Stimulated activated CD8-positive, alpha-beta memory T cell treated with anti-CD3 and anti-CD28 coated beads, Interleukin-15, amount 100 ng/mL, for 4 hours (primary cell): ENCODE measurements around the gene RAI1.
"Not testable (repeated sequence)": the region's sequence is repeated elsewhere in the genome, so short reads cannot be mapped to it uniquely, and the experiment has no call there.

ENCODE experiments used
- DNase-seq, 2 donors: peaks; one replicate each; pipeline ENCODE4 v3.0.0-alpha.2; 2020; ENCODE audit warnings: low read depth in 2 of 2

Gene RAI1

DNA sequence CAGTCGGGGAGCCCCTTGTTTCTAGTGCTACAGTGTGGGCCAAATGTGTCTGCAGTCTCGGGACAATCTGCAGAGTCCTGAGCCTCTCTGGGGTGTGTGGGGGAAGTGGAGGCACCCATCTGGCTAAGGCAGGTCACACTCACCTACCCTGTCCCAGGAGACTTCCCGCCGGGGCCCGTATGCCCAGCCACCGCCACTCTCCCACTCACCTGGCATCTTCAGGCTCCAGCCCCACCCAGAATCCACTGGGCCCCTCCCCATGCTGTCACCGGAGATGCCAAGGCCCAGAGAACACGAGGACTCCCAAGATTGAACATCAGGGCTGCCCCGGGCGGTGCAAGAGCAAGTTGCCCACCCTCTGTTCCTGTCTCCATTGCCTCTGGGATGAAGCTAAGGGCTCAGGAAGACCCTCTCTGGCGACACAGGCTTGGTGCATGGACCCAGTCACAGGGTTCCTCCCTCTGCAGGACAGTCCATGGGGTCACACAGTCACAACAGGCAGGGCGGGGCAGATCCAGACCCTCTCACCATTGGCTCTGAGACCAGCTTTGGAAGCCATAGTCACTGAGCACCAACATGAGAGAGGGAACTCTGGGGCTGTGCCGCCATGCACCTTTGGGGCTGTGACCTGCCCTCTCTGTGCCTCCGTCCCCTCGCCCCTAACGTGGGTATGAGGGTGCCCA, 117.5 kb downstream of the RAI1 start:
- no peak for DNase-seq

DNA sequence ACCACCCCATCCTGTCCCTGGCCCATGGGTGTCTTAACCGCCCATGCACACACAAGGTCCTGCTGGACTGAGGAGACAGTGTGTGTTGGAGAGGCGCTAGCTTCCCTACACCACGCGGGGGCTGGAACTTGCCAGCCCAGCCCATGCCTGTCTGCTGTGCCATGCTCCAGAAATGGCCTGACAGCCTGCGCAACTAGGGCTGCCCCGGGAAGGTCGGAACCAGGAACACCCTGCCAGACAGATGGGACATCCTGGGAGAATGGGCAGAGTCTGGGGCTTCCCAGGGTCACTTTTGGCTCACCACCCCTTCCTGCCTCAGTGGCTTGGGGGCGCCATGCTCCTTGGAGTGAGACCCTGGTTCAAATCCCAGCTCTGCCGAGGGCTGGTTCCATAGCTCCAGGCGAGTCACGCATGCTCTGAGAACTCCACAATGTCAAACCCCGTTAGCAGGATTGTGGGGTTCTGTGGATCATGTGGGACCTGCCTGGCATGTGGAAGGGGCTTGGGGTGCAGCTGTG, 119.3 kb downstream of the RAI1 start:
- no peak for DNase-seq

- DNase-seq, result no peak
Observed at GRCh38 chr17:17801800-17802481, 120.7 kb downstream of the RAI1 start.

GRCh38 chr17:17804007-17804406, 122.7 kb downstream of the RAI1 start:
- DNase-seq, result no peak

DNA sequence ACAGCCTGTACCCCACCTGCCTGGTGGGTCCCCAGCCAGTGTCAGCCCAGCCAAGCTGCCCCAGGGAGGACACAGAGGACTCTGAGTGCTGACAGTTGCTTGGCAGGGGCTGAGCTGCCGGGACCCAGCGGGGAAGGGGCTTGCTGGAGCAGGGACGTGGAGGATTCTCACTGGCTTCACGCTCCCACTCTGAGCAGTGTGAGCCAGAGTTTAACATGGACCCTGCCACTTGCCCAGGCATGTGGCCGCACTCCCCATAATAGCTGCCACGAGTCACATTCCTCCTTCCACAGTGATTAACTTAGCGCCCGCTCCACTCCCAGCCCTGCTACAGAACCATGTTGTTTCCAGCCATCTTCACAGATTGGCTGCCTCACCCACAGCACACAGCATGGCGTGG, 124.3 kb downstream of the RAI1 start:
- no peak for DNase-seq

DNA sequence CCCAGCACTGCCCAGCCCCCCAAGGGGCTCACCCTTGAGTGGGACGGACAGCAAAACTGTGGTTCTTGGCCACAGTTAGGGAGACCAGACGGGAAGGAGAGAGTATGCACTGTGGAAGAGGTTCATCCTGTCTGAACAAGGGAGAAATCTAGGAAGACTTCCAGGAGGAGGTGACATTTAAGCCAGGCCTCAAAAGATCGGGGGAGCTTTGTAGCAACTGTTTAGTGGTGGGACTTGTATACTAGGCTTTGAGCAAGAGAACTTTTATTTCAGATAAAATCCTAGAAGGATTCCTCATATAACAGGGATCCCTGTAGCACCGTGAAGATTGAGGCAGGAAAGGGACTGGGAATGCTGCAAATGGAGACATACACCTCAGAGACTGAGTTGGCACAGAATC, 124.8 kb downstream of the RAI1 start:
- DNase-seq, result no peak

DNA sequence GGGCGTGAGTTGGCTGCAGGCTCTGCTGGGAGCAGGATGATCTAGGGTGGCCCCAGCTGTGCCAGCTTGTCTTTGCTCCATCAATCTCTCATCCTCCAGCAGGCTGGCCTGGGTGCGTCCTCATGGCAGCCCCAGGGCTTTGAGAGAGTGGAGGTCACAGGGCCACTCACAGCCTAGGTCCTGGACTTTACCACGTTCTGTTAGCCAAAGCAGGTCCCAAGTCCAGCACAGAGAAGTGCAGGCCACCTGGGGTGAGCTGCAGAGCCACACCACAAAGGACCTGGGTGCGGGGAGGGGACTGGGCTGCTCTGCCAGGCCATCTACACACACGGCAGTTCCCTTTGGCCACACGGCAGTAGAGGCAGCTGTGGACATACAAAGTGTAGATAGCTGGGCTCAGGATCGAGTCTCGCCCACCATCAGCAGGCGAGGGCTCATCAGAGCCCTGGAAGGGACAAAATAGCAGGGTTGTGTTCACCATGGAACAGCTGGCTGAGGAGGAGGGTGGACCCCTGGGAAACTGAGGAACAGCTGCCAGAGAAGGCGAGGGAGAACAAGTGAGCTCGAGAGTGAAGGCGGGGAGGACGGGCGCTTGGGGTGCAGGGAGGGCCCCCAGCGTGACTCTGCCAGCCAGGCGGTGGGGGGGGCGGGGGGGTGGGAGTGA, 125.5 kb downstream of the RAI1 start:
- DNase-seq, result no peak

DNA sequence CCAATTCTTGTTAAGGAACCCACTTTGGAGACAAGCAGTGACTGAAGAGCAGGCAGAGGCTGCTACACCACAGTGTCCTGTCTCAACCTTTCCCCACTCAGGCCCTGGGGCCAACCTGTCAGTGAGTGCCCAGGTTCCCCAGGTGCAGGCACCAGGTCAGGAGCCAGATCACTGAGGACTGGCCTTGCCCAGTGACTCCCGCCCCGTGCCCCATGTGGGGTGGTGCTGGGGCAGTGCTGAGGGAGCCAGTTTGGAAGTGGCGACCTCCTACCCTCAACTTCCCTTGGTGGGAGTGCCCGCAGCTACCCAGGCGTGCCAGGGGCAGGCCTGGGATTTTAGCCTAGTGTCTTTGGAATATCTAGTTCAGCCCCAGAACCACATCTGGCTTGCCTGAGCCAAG, 126.2 kb downstream of the RAI1 start:
- no peak for DNase-seq

GRCh38 chr17:17808200-17808599, 126.9 kb downstream of the RAI1 start:
- not testable (repeated sequence) for DNase-seq

GRCh38 chr17:17808706-17809432, 127.6 kb downstream of the RAI1 start:
- DNase-seq, result no peak

DNA sequence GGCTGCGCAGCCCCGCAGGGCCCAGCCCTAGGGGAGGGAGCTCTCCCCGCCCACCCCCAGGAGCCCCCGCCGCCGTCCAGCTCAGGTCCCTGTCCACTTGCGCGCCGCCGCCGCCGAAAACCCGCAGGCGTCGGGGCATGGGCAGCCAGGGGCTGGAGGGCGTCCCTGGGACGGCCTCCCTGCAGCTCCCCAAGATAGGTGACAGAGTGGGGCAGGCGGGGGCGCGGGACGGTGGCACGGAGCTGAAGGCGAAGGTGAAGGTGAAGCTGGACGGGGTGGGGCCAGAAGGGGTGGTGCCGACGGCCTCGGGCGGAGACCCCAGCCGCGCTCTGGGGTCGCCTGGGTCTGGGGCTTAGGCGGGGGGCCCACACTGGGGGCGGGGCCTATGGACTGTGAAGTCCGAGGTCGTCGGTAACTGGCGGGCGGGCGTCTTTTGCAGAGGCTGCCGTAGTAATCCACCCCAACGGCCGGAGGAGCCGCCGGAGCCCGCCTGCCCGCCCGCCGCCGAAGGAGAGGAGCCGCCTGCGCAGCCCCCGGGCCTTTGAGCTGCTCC, 128.3 kb downstream of the RAI1 start:
- no peak for DNase-seq

GRCh38 chr17:17810084-17810894, 129.0 kb downstream of the RAI1 start:
- DNase-seq, result no peak

DNA sequence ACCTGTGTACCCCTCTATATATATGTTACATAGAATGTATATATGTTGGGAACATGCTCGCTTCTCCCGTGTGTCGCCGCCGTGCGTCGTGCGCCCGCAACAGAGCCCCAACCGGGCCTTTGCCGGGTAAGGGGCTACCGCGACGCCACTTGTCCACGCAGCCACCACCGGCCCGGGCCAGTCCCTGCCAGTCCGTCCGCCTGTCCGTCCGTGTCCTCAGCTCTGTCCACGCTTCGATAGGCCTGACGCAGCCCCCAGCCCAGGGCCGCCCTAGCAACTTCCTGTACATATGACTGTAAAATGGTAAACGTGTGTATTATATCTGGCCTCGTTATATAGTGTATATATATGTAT, 129.6 kb downstream of the RAI1 start:
- no peak for DNase-seq

DNA sequence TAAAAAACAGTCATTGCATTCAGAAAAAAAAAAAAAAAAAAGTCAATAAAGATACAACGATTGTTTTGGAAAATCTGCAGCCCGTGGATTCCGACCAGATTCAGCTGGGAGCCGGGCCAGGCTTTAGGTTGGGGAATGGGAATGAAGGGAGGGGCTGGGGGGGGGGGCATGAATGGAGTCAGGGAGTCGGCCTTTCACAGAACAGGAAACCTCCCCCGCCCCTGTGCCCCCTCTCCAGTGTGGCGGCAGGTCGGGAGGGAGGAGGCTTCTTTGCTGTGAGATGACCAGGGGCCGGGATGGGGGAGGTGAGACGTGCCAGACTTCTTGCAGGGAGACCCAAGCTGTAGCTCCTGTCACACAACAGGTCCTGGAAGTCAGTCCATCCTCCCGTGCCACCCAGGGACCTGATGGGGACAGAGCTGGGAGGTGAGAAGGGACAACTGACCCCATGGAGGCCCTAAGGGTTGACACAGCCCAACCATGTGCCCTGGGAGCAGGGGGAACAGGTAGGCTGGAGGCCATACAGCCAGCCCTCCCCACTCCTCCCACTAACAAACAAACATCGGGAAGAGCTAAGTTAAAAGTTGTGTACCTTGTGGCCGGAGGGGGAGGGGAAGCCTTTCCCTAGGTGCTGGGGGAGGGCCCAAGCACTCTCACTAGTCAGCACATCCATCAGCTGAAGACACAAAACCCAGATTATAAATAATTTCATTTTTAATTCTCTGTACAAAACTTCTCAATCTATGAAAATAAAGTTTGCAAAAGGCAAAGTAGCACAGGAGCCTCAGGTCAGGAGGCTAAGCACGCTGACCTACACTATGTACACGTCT, 130.3 kb downstream of the RAI1 start:
- DNase-seq, result no peak

DNA sequence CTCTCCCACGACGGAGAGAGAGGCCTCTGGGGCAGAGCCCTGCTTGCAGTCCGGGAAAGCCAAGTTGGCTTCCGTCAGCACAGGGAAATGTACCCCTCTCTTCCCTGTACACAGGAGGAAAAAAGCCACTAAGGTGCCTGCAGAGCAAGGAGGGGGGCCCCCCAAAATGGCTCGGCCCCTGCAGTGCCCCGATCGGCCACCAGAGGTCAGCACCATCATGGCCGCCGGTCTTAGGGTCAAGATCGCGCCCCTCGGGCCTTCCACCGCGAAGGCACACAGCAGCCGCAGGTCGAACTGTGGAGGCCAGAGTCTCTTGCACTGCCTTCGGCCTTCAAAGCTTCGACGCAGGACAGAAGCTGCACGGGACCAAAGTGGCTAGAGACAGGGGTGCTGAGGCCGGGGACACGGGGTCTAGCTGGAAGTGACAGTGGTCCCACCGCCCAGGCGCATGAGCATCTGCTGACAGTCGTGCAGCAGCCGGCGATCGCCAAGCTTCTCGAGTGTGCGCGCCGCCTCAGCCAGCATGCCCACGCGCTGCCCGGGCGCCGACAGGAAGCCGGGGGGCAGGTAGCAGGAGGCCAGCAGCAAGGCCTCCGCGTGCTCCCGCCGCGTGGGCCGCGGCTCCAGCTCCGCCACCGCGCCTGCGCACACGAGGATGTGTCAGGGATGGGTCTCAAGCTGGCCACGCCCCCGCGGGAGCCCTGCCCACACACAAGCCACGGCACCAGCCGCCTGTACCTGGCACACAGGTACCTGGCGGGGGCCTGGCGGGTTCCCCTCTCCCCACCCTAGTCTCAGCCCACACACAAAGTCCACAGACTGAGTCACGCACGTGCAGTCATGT, 131.2 kb downstream of the RAI1 start:
- peak in 1 of 2 donors; percentile 25 for DNase-seq

- DNase-seq, result no peak
Observed at GRCh38 chr17:17813055-17813724, 131.9 kb downstream of the RAI1 start.

DNA sequence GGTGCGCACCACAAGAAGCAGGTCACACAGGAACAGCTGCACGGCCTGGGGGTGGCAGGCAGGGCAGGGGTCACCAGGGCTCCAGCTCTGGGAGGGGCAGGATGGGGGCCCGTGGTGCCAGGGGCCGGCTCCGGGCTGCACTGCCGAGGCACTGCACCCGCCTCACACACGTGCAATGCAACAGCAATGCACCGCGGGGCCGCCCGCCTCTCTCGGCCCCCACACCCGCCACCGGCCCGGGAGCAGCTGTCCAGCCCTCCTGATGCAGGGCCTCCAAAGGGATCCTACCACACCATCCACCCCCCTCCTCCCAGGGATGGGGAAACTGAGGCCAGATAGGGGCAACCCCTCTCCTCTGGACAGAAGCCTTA, 132.5 kb downstream of the RAI1 start:
- no peak for DNase-seq

DNA sequence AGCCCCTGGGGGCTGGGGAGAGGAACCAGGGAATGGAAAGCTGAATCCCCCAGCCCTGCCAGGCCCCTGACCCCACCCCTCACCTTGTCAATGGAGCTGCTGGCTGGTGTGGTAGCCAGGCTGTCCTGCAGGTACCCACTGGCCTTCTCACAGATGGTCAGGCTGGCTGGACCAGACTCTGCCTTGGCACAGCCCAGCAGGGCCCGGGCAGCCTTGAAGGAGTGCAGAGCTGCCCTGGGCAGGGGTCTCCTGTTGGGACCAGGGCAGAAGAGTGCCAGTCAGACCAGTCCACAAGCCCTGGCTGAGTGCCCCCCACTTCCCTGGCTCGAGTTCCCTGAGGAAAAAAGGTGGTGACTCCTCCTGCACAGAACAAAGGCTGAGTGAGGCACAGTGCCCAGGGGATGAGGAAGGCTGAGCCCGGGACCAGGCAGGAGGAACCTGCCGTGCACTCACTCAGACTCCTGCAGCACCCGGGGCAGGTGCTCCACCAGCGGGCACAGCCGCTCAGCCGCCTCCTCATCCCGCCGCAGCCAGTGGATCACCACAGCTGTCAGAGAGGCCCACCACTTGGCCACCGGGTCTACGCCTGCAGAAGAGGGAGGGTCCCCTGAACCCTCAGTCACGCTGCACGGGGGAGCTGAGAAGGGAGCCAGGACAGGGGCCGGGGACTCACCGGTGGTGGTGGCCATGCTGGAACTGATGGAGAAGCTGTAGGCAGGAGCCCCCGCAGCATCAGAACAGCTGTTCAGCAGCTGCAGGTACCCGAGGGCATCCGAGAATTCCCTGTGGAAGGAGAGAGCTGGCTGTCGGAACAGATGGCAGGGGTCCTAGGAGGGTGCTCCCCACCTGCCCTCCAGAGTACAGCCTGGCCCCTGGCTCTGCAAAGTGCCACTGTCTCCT, 133.2 kb downstream of the RAI1 start:
- no peak for DNase-seq
